ENCODE results near the gene KCNJ18. TPM values are rescaled to one million over a fixed set of nuclear protein-coding genes. Genes with fewer than 3 reads are reported as not detected.
A peak's percentile ranks its signal among the peaks of the same experiment; 100 is the strongest.
"Not testable (repeated sequence)": the region's sequence is repeated elsewhere in the genome, so short reads cannot be mapped to it uniquely, and the experiment has no call there.

KCNJ18 gene
- total RNA-seq, 1 experiment from 2014 or later: not detected

DNA sequence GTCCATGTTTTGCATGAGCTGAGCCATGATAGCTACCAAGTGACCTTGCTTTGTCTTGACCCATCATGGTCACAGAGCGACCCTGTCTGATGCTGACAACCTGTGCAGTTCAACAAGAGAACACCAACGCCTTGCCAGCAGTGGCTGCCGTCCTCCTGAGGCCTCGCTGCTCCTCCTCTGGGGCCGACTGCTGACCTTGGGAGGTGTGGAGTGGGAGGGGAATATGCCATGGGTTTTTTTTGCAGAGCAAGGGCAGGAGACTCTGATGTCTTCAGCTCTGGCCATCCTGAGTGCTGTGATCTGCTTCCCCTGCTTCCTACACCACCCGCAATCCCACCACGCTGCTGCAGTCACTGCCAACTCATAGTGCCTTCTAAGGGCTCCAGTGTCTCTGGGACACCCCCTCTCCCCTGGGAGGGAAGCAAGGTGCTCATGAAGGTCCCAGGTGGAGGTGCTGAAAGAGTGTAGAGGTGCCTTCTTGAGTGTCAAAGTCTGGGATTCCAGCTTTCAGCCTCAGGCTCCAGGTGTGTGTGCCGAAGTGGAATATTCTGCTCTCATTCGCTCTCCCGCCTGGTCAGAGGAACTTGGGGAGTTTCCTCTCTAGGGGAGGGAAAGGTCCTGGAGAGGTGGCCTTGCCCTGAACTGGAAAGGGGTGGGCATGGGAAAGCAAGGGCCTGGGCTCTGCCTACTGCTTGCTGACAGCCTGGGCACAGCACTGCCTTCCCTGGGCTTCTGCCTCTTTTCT, 22.5 kb upstream of the KCNJ18 start:
- H2AFZ ChIP-seq (ENCODE audit: low read length); H3K4me2 ChIP-seq (ENCODE audit: low read depth, low read length, poor library complexity, severe bottlenecking); H4K20me1 ChIP-seq (ENCODE audit: insufficient read depth, low read depth, low read length); H3K9ac ChIP-seq (ENCODE audit: low read length); H3K27me3 ChIP-seq (ENCODE audit: low read length); H3K4me3 ChIP-seq (ENCODE audit: low read length); H3K9me2 ChIP-seq (replicated peaks; ENCODE audit: insufficient read depth, low read length); H3K27ac ChIP-seq (ENCODE audit: low read length); H3K9me3 ChIP-seq (ENCODE audit: low read length); H3K79me2 ChIP-seq (ENCODE audit: low read length); H3K36me3 ChIP-seq (ENCODE audit: insufficient read depth, low read length); H3K4me1 ChIP-seq (ENCODE audit: low read length): not testable (repeated sequence)
- DNase-seq: peak; percentile 2

DNA sequence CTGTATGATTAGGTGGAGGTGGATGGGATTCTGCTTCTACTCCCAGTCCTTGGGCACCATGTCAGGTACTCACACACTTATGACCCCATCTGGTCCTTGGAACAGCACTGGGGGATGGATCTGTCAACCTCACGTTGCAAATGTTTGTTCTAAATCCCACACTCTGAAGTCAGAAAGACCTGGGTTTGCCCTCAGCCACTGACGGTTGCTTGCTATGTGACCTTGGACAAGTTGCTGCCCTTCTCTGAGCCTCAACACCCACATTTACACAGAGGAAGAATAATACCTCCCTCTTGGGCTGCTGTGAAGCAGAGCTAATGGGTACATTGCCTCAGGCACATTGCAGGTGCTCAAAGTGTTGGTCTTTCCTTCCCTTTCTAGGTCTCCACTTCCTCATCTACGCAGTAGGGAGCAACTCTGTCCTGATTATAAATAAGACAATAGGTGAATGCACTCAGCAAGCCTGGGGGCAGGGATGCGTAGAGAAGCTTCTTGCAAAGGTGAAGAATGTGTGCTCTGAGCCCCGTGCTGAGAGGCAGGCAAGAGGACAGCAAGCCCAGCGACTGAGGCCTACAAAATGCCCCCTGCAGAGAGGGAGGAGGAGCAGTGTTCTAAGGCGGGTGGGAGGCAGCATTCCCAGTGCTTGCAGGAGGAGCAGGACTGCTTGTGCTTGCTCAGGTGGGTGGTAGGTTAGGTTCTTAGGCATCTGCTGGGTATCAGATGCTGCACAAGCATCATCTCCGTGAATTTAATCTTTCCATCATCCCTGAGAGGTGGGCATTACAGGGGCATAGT, 21.8 kb upstream of the KCNJ18 start:
- not testable (repeated sequence) for H4K20me1 ChIP-seq (ENCODE audit: insufficient read depth, low read depth, low read length); H3K27me3 ChIP-seq (ENCODE audit: low read length); H3K4me1 ChIP-seq (ENCODE audit: low read length); H3K9ac ChIP-seq (ENCODE audit: low read length); H3K9me2 ChIP-seq (replicated peaks; ENCODE audit: insufficient read depth, low read length); H3K4me3 ChIP-seq (ENCODE audit: low read length); H3K36me3 ChIP-seq (ENCODE audit: insufficient read depth, low read length); H2AFZ ChIP-seq (ENCODE audit: low read length); H3K9me3 ChIP-seq (ENCODE audit: low read length); H3K27ac ChIP-seq (ENCODE audit: low read length); H3K4me2 ChIP-seq (ENCODE audit: low read depth, low read length, poor library complexity, severe bottlenecking); H3K79me2 ChIP-seq (ENCODE audit: low read length)
- peak; percentile 41 for DNase-seq

DNA sequence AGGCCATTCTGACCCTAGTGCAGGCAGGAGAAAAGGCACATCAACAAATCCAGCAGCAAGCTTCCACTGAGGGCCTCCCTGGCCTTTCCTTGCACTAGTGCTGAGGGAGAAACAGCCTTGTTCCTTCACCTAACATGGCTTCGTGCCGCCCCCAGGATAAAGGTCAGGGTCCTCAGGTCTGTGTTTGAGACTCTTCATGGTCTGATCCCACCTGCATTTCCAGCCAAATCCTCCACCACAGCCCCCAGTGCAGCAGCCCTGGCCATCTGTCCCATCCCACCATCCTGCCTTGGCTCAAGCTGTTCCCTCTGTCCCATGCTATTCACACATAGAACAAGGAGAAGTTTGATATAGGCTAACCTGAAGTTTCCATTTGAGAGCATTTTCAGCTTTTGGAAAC, 20.9 kb upstream of the KCNJ18 start:
- H3K79me2 ChIP-seq (ENCODE audit: low read length); H3K36me3 ChIP-seq (ENCODE audit: insufficient read depth, low read length); H3K4me1 ChIP-seq (ENCODE audit: low read length); H2AFZ ChIP-seq (ENCODE audit: low read length); H3K9ac ChIP-seq (ENCODE audit: low read length); H3K4me3 ChIP-seq (ENCODE audit: low read length); H3K9me2 ChIP-seq (replicated peaks; ENCODE audit: insufficient read depth, low read length); H3K27me3 ChIP-seq (ENCODE audit: low read length); H3K4me2 ChIP-seq (ENCODE audit: low read depth, low read length, poor library complexity, severe bottlenecking); H3K27ac ChIP-seq (ENCODE audit: low read length); H3K9me3 ChIP-seq (ENCODE audit: low read length); H4K20me1 ChIP-seq (ENCODE audit: insufficient read depth, low read depth, low read length): not testable (repeated sequence)
- DNase-seq: peak; percentile 29

DNA sequence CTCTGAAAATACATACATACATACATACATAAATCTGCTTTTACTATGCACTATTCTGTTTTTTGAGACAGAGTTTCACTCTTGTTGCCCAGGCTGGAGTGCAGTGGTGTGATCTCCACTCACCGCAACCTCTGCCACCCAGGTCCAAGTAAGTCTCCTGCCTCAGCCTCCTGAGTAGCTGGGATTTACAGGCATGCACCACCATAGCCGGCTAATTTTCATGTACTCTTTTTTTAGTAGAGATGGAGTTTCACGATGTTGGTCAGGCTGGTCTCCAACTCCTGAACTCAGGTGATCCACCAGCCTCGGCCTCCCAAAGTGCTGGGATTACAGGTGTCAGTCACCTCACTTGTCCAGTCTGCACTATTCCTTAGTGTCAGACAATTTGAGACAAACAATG, 20.5 kb upstream of the KCNJ18 start:
- H3K79me2 ChIP-seq (ENCODE audit: low read length); H3K4me2 ChIP-seq (ENCODE audit: low read depth, low read length, poor library complexity, severe bottlenecking): not testable (repeated sequence)

DNA sequence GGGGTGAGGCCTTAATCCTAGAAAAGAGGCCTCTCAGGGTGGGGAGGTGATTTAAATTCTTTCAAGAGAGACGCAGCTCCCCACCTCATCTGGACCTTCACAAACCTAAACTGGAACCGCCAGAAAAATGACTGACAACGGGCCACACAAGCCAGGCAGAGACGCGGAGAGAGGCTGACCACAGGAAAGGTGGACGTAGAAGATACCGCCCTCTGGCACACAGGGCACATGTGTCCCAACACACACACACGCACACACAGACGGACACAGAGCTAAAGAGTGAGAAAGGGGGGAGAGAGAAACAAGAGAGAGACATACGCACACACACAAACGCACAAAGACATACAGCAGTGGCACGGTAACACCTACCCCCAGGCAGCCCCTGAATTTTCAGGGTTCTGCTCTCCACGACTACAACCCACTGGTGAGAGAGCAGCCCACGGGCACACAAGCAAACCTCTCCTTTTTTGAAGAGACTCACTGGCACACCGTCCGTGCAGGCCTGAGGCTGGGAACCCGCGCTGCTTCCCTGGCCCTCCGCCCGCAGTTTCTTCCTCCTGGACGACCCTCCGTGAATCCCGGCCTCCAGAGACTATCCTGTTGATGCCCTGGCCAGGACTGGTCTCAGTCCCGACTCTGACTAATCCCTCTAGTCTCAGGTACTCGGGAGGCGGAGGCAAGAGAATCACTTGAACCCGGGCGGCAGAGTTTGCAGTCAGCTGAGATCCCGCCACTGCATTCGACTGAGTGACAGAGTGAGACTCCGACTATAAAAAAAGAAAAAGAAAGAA, 18.7 kb upstream of the KCNJ18 start:
- DNase-seq: peak; percentile 29
- not testable (repeated sequence) for H3K9me3 ChIP-seq (ENCODE audit: low read length); H3K4me1 ChIP-seq (ENCODE audit: low read length); H3K27ac ChIP-seq (ENCODE audit: low read length); H3K4me3 ChIP-seq (ENCODE audit: low read length); H3K27me3 ChIP-seq (ENCODE audit: low read length); H3K4me2 ChIP-seq (ENCODE audit: low read depth, low read length, poor library complexity, severe bottlenecking); H4K20me1 ChIP-seq (ENCODE audit: insufficient read depth, low read depth, low read length); H3K79me2 ChIP-seq (ENCODE audit: low read length); H3K9me2 ChIP-seq (replicated peaks; ENCODE audit: insufficient read depth, low read length); H2AFZ ChIP-seq (ENCODE audit: low read length); H3K9ac ChIP-seq (ENCODE audit: low read length); H3K36me3 ChIP-seq (ENCODE audit: insufficient read depth, low read length)

More for the DNA sequence above, 20.5 kb upstream of the KCNJ18 start:
- not testable (repeated sequence) for H3K9me3 ChIP-seq (ENCODE audit: low read length); H3K4me3 ChIP-seq (ENCODE audit: low read length); H3K36me3 ChIP-seq (ENCODE audit: insufficient read depth, low read length); H3K9ac ChIP-seq (ENCODE audit: low read length); H3K27me3 ChIP-seq (ENCODE audit: low read length); H3K27ac ChIP-seq (ENCODE audit: low read length); H4K20me1 ChIP-seq (ENCODE audit: insufficient read depth, low read depth, low read length); H3K4me1 ChIP-seq (ENCODE audit: low read length); H2AFZ ChIP-seq (ENCODE audit: low read length); H3K9me2 ChIP-seq (replicated peaks; ENCODE audit: insufficient read depth, low read length)
- peak; percentile 16 for DNase-seq

DNA sequence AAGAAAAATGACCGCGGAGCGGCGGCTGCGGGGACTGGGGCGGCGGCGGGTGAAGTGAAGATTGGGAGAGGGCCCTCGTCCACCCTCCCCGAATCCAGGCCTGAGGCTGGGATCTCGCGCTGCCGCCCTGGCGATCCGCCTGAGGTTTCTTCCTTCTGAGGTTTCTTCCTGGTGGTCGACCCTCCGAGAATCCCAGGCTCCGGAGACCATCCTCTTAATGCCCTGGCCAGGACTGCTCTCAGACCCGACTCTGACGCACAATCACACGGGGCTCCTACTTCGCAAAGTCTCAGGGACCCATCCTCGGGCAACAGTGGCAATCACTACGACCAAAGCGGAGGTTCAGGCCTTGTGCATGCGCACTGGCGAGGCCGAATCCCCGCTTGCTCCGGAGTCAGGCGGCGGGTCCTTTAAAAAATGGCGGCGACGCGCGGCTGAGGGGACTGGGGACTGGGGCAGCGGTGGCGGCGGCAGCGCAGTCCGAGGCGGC, 18.0 kb upstream of the KCNJ18 start:
- Histone ChIP-seq H3K79me2 (ENCODE audit: low read length) (no peaks in the 10 kb centered on the region), H3K4me2 (ENCODE audit: low read depth, low read length, poor library complexity, severe bottlenecking) (no peak overlapping the region), H3K27ac (ENCODE audit: low read length) (no peak overlapping the region), H3K9me3 (ENCODE audit: low read length) (no peaks in the 10 kb centered on the region), H2AFZ (ENCODE audit: low read length) (no peak overlapping the region), H4K20me1 (ENCODE audit: insufficient read depth, low read depth, low read length) (no peaks in the 10 kb centered on the region), H3K9me2 (replicated peaks; ENCODE audit: insufficient read depth, low read length) (no peaks in the 10 kb centered on the region), H3K36me3 (ENCODE audit: insufficient read depth, low read length) (no peaks in the 10 kb centered on the region), H3K4me3 (ENCODE audit: low read length) (no peak overlapping the region), H3K27me3 (ENCODE audit: low read length) (0 out of 2 replicates have a peak, but pooled peaks cover 3% of the 10 kb centered on the region), H3K4me1 (ENCODE audit: low read length) (no peaks in the 10 kb centered on the region), H3K9ac (ENCODE audit: low read length) (no peak overlapping the region)
- peak; percentile 10 for DNase-seq

DNA sequence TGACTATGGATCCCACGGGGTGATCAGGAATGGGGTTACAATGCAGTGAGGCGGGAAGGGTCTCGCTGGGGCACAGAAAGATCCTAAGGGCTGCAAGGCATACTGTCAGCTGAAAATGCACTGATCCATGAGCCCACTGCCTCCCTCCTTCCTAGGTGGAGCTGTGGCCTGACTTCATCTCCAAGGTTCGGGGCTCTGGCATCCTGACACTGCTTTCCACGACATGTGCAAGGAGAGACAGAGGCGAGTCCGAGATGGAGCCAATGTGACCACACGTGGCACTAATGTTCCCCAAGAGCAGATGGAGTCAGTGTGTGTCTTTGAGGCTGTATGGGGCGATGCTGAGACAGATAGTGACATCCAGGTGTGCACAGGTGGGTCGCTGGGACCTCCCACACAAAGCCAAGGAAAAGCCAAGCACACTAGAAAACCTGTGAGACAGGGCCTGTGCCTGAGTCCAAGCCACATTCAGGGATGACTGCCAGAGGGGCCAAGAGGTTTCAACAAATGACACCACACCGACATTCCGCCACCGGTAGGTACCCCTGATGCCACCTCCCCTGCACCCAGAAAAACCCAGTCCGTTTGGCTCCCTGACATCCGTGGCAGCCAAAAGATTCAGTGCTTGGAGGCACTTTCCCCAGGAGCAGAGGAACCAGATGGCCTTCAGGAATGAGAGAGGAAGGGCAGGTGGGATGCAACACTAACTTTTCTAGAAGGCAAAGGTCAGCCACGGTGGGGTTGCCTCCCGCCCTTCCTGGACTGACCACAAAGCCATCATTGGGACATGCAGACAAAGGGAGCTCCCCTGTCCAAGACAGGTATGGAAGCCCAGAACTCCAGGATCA, 17.2 kb upstream of the KCNJ18 start:
- H3K4me2 ChIP-seq (ENCODE audit: low read depth, low read length, poor library complexity, severe bottlenecking); H3K9me3 ChIP-seq (ENCODE audit: low read length): not testable (repeated sequence)

More for the DNA sequence above, 17.2 kb upstream of the KCNJ18 start:
- H3K4me1 ChIP-seq (ENCODE audit: low read length); H2AFZ ChIP-seq (ENCODE audit: low read length); H3K4me3 ChIP-seq (ENCODE audit: low read length); H4K20me1 ChIP-seq (ENCODE audit: insufficient read depth, low read depth, low read length); H3K79me2 ChIP-seq (ENCODE audit: low read length); H3K9ac ChIP-seq (ENCODE audit: low read length); H3K36me3 ChIP-seq (ENCODE audit: insufficient read depth, low read length); H3K27me3 ChIP-seq (ENCODE audit: low read length); H3K9me2 ChIP-seq (replicated peaks; ENCODE audit: insufficient read depth, low read length); H3K27ac ChIP-seq (ENCODE audit: low read length): not testable (repeated sequence)
- peak; percentile 27 for DNase-seq
